NT2/D1 (cell line): ENCODE results near the gene FITM1.

ENCODE experiments used
- SUZ12 ChIP-seq: IDR thresholded peaks from 2 replicates; pipeline ENCODE4 v1.6.1; 2011; ENCODE audit not compliant: insufficient read length, insufficient read depth; ENCODE audit errors: extremely low read depth
- ZNF274 ChIP-seq: IDR thresholded peaks from 2 replicates; pipeline ENCODE4 v1.6.1; 2011; ENCODE audit warnings: mild to moderate bottlenecking, low read depth, low read length

DNA sequence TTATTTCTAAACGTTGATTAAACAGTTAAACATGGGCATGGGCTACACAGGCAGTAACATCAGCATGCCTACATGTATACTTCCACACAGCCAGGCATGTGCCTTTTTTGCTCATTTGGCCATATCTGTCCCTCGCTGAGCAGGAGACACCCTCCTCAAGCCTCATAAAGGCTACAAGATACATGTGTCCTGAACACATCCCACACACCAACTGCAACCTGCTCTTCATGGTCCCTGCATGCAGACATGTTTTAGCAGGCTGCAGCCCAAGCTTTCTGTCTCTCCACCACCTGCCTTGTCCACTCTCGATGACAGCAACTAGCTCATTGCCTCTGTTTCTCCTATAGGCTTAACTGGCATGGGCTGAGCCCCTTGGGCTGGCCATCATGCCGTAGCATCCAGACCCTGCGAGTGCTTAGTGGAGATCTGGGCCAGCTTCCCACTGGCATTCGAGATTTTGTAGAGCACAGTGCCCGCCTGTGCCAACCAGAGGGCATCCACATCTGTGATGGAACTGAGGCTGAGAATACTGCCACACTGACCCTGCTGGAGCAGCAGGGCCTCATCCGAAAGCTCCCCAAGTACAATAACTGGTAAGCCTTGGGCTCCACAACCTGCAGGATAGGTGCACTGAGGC is 33.8 kb upstream of the FITM1 start:
- TF ChIP-seq SUZ12: no peak
- TF ChIP-seq ZNF274: no peak
